Mucosa of gallbladder (tissue), 1 donor: ENCODE data around the gene FASLG. TPM values are rescaled to one million over a fixed set of nuclear protein-coding genes. Genes with fewer than 3 reads are reported as not detected.
"Not testable (repeated sequence)": the region's sequence is repeated elsewhere in the genome, so short reads cannot be mapped to it uniquely, and the experiment has no call there.

ENCODE experiments used
- DNase-seq: peaks from one replicate; pipeline ENCODE4 v3.0.0-alpha.2; 2020; ENCODE audit warnings: low spot score
- total RNA-seq: library from RNA; stranded (reverse); gene quantifications from one replicate; pipeline ENCODE4 v1.2.1, GENCODE V29; 2021
- donor health status: DM: no; HTN: no; CAD: no.

FASLG gene, protein sequence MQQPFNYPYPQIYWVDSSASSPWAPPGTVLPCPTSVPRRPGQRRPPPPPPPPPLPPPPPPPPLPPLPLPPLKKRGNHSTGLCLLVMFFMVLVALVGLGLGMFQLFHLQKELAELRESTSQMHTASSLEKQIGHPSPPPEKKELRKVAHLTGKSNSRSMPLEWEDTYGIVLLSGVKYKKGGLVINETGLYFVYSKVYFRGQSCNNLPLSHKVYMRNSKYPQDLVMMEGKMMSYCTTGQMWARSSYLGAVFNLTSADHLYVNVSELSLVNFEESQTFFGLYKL
- total RNA-seq = 0.83 TPM

- DNase-seq = no peak
These were observed at the start of gene FASLG for GRCh38 chr1:172658871-172659453. Gene FASLG, plus strand, starts transcription at chr1:172659103. Its CDS starts 99 bp downstream, at chr1:172659202.

GRCh38 chr1:172609528-172609927 is 49.4 kb upstream of the FASLG start:
- DNase-seq = no peak

- DNase-seq = no peak
These were observed 46.4 kb upstream of the FASLG start for GRCh38 chr1:172612478-172612877.

DNA sequence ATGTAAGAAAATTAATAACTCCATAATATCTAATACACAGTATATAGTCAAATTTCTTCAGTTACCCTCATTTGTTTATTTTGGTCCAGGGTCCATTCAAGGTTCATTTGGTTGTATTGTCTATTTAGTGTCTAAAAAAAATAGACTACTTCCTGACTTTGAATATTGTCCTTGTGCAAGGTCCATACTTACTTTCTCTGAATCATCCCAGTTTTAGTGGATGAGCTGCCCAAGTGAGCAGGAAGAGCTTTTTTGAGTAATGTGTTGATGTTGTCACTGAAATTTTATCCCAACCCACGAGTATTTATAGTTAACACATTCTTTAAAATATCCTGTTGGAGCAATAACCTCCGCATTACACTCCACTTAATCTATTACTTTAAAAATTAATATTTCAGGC is 45.6 kb upstream of the FASLG start:
- DNase-seq = no peak

DNA sequence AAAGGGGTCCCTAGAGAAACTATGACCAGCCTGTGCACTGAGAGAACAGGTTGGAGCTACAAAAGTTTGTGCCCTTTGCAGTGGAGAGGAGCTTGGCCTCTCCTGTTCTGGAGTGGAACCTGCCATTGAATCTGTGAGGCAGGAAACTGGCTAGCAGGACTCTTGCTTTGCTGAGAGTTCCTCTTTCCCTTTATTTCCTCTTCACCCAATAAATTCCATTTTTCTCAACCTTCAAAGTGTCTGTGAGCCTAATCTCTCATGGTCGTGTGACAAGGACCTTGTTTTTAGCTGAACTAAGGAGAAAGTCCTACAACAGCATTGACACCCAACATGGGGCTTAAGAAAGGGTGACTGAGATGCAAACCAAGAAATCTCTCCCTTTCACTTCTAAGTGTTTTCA is 42.7 kb upstream of the FASLG start:
- no peak for DNase-seq

- no peak for DNase-seq
These were observed 42.3 kb upstream of the FASLG start for GRCh38 chr1:172616636-172617035.

DNA sequence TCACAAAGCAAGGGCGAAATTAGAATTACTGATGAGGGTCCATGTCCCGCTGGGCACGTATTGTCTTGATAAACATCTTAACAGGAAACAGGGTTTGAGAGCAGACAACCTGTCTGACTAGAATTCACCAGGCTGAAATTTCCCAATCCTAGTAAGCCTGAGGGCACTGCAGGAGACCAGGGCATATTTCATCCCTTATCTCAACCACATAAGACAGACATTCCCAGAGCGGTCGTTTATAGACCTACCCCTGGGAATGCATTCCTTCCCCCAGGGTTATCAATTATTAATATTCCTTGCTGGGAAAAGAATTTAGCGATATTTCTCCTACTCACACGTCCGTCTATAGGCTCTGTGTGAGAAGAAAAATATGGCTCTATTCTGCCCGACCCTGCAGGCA is 38.3 kb upstream of the FASLG start:
- not testable (repeated sequence) for DNase-seq

DNA sequence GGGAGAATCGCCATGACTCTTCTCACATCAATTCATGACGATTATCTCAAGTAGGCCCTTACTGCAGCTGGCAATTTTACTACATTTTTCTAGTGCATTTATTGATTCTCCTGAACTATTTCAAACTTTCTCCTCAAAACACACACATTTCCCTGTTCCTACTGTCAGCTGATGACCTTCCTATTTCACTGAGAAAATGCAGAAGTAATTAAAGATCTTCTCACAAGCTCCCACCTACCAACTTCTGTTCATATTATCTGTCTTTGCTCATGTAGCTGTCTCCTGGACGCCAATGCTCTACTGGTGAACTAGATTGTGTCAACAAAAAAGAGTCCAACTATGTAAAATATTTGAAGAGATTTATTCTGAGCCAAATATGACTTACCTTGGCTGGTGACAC is 36.4 kb upstream of the FASLG start:
- no peak for DNase-seq

DNA sequence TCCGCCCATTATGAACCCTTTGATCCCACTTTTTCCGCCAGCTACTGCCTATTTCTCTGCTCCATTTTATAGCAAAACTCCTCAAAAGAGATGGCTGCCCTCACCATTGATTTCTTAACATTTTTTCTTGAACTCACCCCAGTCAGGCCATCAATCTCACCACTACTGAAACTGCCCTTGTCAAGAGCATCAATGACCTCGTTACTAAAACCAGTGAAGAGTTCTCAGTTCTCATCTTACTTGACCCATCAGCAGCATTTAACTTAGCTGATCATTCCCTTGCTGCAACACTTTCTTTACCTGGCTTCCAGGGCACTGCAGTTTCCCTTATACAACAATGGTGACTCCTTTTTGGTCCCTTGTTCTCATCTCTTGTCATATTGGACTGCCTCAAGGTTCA is 35.2 kb upstream of the FASLG start:
- no peak for DNase-seq

- no peak for DNase-seq
These were observed 32.1 kb upstream of the FASLG start for GRCh38 chr1:172626845-172627244.

GRCh38 chr1:172627702-172628101 is 31.2 kb upstream of the FASLG start:
- no peak for DNase-seq

DNA sequence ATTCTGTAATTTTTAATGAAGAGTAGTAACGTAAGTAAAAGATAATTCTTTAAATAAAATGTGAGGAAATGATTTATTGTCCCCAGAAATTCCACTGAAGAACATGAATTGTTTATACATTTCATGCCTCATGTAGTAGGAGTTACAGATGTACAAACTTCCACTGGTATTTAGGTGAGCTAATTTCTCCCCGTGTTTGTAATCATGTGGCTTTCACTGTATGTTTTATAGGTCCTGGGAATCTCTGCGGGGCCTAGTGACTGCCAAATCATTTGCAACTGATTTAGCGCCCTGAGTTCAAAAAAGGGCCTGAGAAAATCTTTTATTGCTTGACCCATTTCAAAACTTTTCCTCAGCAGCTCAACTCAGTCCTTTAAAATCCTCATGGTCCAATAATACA is 30.5 kb upstream of the FASLG start:
- no peak for DNase-seq

- DNase-seq = no peak
These were observed 29.7 kb upstream of the FASLG start for GRCh38 chr1:172629170-172629569.

DNA sequence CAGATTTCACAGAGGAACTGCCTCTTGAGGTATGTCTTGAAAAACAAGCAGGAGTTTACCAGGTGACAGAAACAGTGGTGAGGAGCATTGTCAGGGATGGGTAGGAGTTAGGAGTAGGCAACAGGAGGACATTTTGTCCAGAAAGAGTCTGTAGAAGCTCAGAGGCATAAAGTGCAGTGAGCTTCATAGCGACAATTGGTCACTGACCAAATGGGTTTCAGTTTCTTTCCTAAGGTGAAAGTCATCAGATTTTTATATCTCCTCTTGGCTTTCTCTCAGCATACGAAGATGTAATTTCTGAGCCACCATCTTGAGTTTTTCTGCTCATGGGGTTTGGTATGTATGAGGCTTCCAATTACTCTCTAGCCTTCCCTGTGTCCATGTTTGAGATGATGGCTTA is 29.3 kb upstream of the FASLG start:
- DNase-seq = no peak

DNA sequence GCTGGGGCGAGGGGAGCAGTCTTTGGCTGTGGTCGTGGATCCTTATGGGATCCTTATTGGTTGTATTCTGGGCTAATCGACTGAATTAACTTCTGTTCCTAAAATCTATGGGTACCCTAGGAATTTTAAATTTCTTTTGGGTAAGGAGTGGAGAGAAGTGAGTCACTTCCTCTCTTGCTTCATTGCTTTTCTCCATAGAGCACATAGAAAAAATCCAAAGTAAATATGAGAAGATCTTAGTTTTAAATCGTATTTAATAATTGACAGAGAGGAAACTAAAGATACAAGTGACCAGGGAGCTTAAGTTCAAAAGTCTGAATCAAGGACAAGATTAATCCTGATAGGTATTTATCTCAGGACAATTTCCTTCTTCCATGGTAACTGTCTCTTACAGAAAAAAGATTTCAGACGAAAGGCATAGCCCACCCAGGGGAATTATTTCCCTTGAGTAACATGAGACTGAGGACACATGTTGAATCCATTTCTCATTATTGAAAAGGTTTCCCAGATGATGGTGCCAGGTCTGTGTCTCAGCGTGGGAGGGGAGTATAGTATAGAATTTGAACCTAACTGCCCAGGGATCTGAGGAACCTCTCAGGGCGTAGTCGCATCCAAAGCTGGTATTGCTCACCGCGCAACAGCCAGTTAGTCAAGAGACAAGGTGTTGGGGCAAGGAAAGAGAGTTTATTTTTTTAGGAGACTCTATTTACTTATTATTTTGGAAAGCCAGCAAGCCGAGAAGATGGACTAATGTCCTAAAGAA is 28.7 kb upstream of the FASLG start:
- no peak for DNase-seq

DNA sequence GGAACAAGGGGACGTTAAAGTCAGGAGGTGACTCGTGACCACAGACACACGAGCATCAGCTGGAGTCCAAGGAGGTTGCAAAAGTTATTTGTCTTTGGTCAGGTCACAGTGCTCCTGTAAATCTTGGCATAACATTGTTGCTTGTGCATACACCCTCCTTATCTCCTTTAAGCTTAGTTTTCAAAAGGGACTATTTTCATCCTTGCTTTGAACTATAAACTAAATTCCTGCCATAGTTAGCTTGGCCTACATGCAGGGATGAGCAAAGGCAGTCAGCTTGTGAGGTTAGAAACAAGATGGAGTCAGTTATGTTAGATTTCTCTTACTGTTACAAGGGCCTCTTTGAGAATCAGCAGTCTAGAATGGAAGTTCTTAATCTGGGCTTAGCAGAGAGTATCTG is 28.0 kb upstream of the FASLG start:
- DNase-seq = no peak

GRCh38 chr1:172637522-172637921 is 21.4 kb upstream of the FASLG start:
- no peak for DNase-seq

DNA sequence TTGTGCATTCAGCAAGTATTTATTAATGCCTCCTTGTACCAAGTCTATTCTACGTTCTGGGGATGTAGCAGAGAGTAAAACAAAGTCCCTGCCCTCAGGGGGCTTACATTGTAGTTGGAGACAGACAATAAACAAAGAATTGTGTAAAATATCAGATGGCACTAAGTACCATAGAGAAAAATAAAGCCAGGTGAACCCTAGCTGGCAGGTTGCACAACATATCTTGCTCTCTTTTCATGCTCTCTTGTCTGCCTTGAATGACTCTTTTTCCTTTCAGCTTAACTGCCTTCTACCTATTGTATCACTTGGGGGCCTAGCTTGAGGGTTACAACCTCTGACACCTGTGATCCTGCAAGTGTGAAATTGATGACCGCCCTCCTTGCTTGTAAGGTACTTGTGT is 20.7 kb upstream of the FASLG start:
- DNase-seq = no peak

GRCh38 chr1:172638885-172639831 is 19.7 kb upstream of the FASLG start:
- no peak for DNase-seq

- no peak for DNase-seq
These were observed 18.8 kb upstream of the FASLG start for GRCh38 chr1:172640111-172640510.

GRCh38 chr1:172641492-172641891 is 17.4 kb upstream of the FASLG start:
- no peak for DNase-seq

- peak; percentile 81 for DNase-seq
These were observed 15.9 kb upstream of the FASLG start for GRCh38 chr1:172642970-172643369.
